ENCODE data around the gene AGO4.
"Not testable (repeated sequence)": the region's sequence is repeated elsewhere in the genome, so short reads cannot be mapped to it uniquely, and the experiment has no call there.

- TF ChIP-seq RCOR1 (IDR thresholded peaks at IDR 0.05; ENCODE audit: low read depth, low read length); RAD21 (conservative IDR thresholded peaks at IDR 0.05 in 1 of 2, IDR thresholded peaks at IDR 0.05 in 1 of 2); POLR2A (IDR thresholded peaks at IDR 0.05; ENCODE audit: low read length): not testable (repeated sequence)
Measured at GRCh38 chr1:35812754-35813153, 4.9 kb downstream of the AGO4 start.

All from A549 (cell line).